GM19099 (cell line): ENCODE data around the gene ATXN7L2.

Source experiments
- POLR2A ChIP-seq: IDR thresholded peaks from 3 replicates; pipeline ENCODE4 v1.6.1; 2011; ENCODE audit warnings: low read depth; ENCODE audit not compliant: insufficient read length; ENCODE audit errors: extremely low read depth

The ATXN7L2 gene

GRCh38 chr1:109502364-109502851, 18.7 kb downstream of the ATXN7L2 start:
- no peak for TF ChIP-seq POLR2A

- TF ChIP-seq POLR2A: no peak
These were observed 20.2 kb downstream of the ATXN7L2 start for GRCh38 chr1:109503935-109504334.

GRCh38 chr1:109504974-109505373, 21.3 kb downstream of the ATXN7L2 start:
- no peak for TF ChIP-seq POLR2A

GRCh38 chr1:109508001-109508872, 24.5 kb downstream of the ATXN7L2 start:
- TF ChIP-seq POLR2A: no peak

- TF ChIP-seq POLR2A: no peak
These were observed 25.1 kb downstream of the ATXN7L2 start for GRCh38 chr1:109508873-109509175.

- peak; percentile 39 for TF ChIP-seq POLR2A
These were observed 25.8 kb downstream of the ATXN7L2 start, which contains the start of gene AMIGO1 for GRCh38 chr1:109509176-109510134. Gene AMIGO1, minus strand, starts transcription at chr1:109509727. Its CDS starts 815 bp downstream, at chr1:109508912.

GRCh38 chr1:109513110-109513710, 29.5 kb downstream of the ATXN7L2 start:
- TF ChIP-seq POLR2A: no peak

- no peak for TF ChIP-seq POLR2A
These were observed 31.1 kb downstream of the ATXN7L2 start for GRCh38 chr1:109514846-109515245.

GRCh38 chr1:109516872-109517271, 33.2 kb downstream of the ATXN7L2 start:
- TF ChIP-seq POLR2A: no peak

- no peak for TF ChIP-seq POLR2A
These were observed 33.6 kb downstream of the ATXN7L2 start for GRCh38 chr1:109517337-109517736.

GRCh38 chr1:109521002-109521951, 37.6 kb downstream of the ATXN7L2 start:
- no peak for TF ChIP-seq POLR2A

- no peak for TF ChIP-seq POLR2A
These were observed 38.3 kb downstream of the ATXN7L2 start for GRCh38 chr1:109522026-109522425.

- TF ChIP-seq POLR2A: no peak
These were observed 40.0 kb downstream of the ATXN7L2 start for GRCh38 chr1:109523706-109524105.
